DOHH2 (cell line): ENCODE data around the gene SLC17A6.

ENCODE experiments used
- CTCF ChIP-seq: fragments of 200-600 bp; sonication (generic); IDR thresholded peaks from one replicate; pipeline ENCODE4 v1.5.1; 2014; ENCODE audit warnings: antibody characterized with exemption, mild to moderate bottlenecking, low read depth, low read length; ENCODE audit not compliant: poor library complexity, severe bottlenecking
- EZH2phosphoT487 ChIP-seq: fragments of 200-600 bp; sonication (generic); IDR thresholded peaks from 2 replicates; pipeline ENCODE4 v1.6.1; 2017; ENCODE audit warnings: borderline replicate concordance, mild to moderate bottlenecking, antibody characterized with exemption, low read length, moderate library complexity, mixed read lengths

GRCh38 chr11:22349491-22349890 is 11.3 kb downstream of the SLC17A6 start:
- TF ChIP-seq EZH2phosphoT487: no peak
- TF ChIP-seq CTCF: no peak
